ENCODE results near the gene PHGDH. TPM values are rescaled to one million over a fixed set of nuclear protein-coding genes. Genes with fewer than 3 reads are reported as not detected.
A peak's percentile ranks its signal among the peaks of the same experiment; 100 is the strongest.

The PHGDH gene
- total and polyA plus RNA-seq, 10 donors, result 1.1 to 24.6 (median 5.5) TPM

- intact Hi-C loops (cut with DNase I; ENCODE audit: low total_unique reads), result no loop called here
- 87 to 96% (median 94%) methylated on average over 13 to 14 of the region's 14 CpGs for WGBS, 5 donors
These were observed 23.5 kb downstream of the PHGDH start for GRCh38 chr1:119735217-119735616.

GRCh38 chr1:119736649-119737039 lies 24.9 kb downstream of the PHGDH start:
- Histone ChIP-seq H3K36me3 (peaks cover 0 to 7% (median 0%) of the 10 kb centered on the region in 6 donors), H3K27ac (no peak overlapping the region), H3K27me3 (replicated peaks in 1 of 7) (no peaks in the 10 kb centered on the region), H3K4me1 (peaks cover 0 to 13% (median 0%) of the 10 kb centered on the region in 6 donors), H3K9me3 (no peaks in the 10 kb centered on the region), H3K4me3 (no peak overlapping the region)
- TF ChIP-seq POLR2AphosphoS5 (IDR thresholded peaks at IDR 0.05), result no peak
- TF ChIP-seq, protein P1, sequence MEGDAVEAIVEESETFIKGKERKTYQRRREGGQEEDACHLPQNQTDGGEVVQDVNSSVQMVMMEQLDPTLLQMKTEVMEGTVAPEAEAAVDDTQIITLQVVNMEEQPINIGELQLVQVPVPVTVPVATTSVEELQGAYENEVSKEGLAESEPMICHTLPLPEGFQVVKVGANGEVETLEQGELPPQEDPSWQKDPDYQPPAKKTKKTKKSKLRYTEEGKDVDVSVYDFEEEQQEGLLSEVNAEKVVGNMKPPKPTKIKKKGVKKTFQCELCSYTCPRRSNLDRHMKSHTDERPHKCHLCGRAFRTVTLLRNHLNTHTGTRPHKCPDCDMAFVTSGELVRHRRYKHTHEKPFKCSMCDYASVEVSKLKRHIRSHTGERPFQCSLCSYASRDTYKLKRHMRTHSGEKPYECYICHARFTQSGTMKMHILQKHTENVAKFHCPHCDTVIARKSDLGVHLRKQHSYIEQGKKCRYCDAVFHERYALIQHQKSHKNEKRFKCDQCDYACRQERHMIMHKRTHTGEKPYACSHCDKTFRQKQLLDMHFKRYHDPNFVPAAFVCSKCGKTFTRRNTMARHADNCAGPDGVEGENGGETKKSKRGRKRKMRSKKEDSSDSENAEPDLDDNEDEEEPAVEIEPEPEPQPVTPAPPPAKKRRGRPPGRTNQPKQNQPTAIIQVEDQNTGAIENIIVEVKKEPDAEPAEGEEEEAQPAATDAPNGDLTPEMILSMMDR (IDR thresholded peaks at IDR 0.05 in 8 of 11, conservative IDR thresholded peaks at IDR 0.05 in 3 of 11), result no peak
- TF ChIP-seq POLR2A (IDR thresholded peaks at IDR 0.05), result no peak
- intact Hi-C loops (cut with DNase I; ENCODE audit: low total_unique reads), result no loop called here
- DNase-seq, result no peak
- WGBS, 5 donors, result 83 to 98% (median 94%) methylated on average over 2 of the region's 2 CpGs

More at GRCh38 chr1:119735217-119735616, 23.5 kb downstream of the PHGDH start:
- H3K27ac ChIP-seq, result no peak overlapping the region
- no peaks in the 10 kb centered on the region for H3K9me3 ChIP-seq
- TF ChIP-seq, protein P1 (IDR thresholded peaks at IDR 0.05 in 8 of 11, conservative IDR thresholded peaks at IDR 0.05 in 3 of 11), result no peak
- TF ChIP-seq POLR2A (IDR thresholded peaks at IDR 0.05), result no peak
- no peak for TF ChIP-seq POLR2AphosphoS5 (IDR thresholded peaks at IDR 0.05)
- DNase-seq, result no peak
- no peaks in the 10 kb centered on the region for H3K27me3 ChIP-seq (replicated peaks in 1 of 7)
- H3K4me3 ChIP-seq, result no peak overlapping the region
- H3K4me1 ChIP-seq, result peaks cover 0 to 13% (median 0%) of the 10 kb centered on the region in 6 donors
- peaks cover 0 to 7% (median 0%) of the 10 kb centered on the region in 6 donors for H3K36me3 ChIP-seq

- TF ChIP-seq POLR2AphosphoS5 (IDR thresholded peaks at IDR 0.05), result peak in 2 of 3 donors; percentile 17 to 50
- TF ChIP-seq, protein P1 (IDR thresholded peaks at IDR 0.05 in 8 of 11, conservative IDR thresholded peaks at IDR 0.05 in 3 of 11), result no peak
- 44 to 55% (median 50%) methylated on average over 14 to 16 of the region's 16 CpGs for WGBS, 5 donors
- H3K9me3 ChIP-seq, result no peaks in the 10 kb centered on the region
- H3K4me1 ChIP-seq, result peaks cover 0 to 13% (median 0%) of the 10 kb centered on the region in 6 donors
- intact Hi-C loops (cut with DNase I; ENCODE audit: low total_unique reads), result no loop called here
- H3K27me3 ChIP-seq (replicated peaks in 1 of 7), result no peaks in the 10 kb centered on the region
- no peak for DNase-seq
- no peak overlapping the region for H3K27ac ChIP-seq
- no peak overlapping the region for H3K4me3 ChIP-seq
- H3K36me3 ChIP-seq, result peaks cover 0 to 7% (median 0%) of the 10 kb centered on the region in 6 donors
These were observed 25.4 kb downstream of the PHGDH start for GRCh38 chr1:119737040-119737682.

GRCh38 chr1:119738100-119738720 lies 26.5 kb downstream of the PHGDH start:
- no peaks in the 10 kb centered on the region for H3K27me3 ChIP-seq (replicated peaks in 1 of 7)
- H3K4me3 ChIP-seq, result no peak overlapping the region
- peaks cover 0 to 7% (median 0%) of the 10 kb centered on the region in 6 donors for H3K36me3 ChIP-seq
- intact Hi-C loops (cut with DNase I; ENCODE audit: low total_unique reads), result no loop called here
- DNase-seq, result no peak
- TF ChIP-seq POLR2A (IDR thresholded peaks at IDR 0.05) (no peak), POLR2AphosphoS5 (IDR thresholded peaks at IDR 0.05) (no peak)
- TF ChIP-seq, protein P1 (IDR thresholded peaks at IDR 0.05 in 8 of 11, conservative IDR thresholded peaks at IDR 0.05 in 3 of 11), result no peak
- no peaks in the 10 kb centered on the region for H3K9me3 ChIP-seq
- WGBS, 5 donors, result 83 to 90% (median 84%) methylated on average over 6 to 7 of the region's 7 CpGs
- no peak overlapping the region for H3K27ac ChIP-seq
- peaks cover 0 to 13% (median 0%) of the 10 kb centered on the region in 6 donors for H3K4me1 ChIP-seq
